Measurements from ENCODE around the gene RSRC1. TPM values are rescaled to one million over a fixed set of nuclear protein-coding genes. Genes with fewer than 3 reads are reported as not detected.

RSRC1 gene
- polyA plus RNA-seq, 1 donor (not counting 4 experiments of a cell fraction or from before 2014, with no cell fraction given) = 11.1 TPM

DNA sequence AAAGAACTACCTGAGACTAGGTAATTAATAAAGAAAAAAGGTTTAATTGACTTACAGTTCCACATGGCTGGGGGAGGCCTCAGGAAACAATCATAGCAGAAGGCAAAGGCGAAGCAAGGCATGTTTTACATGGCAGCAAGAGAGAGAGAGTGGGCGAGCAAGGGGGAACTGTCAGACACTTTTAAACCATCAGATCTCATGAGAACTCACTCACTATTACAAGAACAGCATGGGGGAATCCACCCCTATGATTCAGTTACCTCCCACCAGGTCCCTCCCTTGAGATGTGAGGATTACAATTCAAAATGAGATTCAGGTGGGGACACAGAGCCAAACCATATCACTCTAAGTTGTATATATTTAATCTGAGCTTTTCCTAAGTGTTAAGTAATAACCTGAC is 382.1 kb downstream of the RSRC1 start:
- H3K79me2 ChIP-seq (ENCODE audit: control insufficient read depth, insufficient read depth, low read length) = no peaks in the 10 kb centered on the region
- no peaks in the 10 kb centered on the region for H3K27me3 ChIP-seq (ENCODE audit: control insufficient read depth, extremely low read depth, insufficient read depth, low read length)
- dilution Hi-C loops (cut with MboI; ENCODE audit: extremely low pct_ligation_motif_present, low sequenced_read_pairs) = no loop called here
- no peak for TF ChIP-seq EZH2 (IDR thresholded peaks at IDR 0.05; ENCODE audit: low read length)
- TF ChIP-seq, protein P1, sequence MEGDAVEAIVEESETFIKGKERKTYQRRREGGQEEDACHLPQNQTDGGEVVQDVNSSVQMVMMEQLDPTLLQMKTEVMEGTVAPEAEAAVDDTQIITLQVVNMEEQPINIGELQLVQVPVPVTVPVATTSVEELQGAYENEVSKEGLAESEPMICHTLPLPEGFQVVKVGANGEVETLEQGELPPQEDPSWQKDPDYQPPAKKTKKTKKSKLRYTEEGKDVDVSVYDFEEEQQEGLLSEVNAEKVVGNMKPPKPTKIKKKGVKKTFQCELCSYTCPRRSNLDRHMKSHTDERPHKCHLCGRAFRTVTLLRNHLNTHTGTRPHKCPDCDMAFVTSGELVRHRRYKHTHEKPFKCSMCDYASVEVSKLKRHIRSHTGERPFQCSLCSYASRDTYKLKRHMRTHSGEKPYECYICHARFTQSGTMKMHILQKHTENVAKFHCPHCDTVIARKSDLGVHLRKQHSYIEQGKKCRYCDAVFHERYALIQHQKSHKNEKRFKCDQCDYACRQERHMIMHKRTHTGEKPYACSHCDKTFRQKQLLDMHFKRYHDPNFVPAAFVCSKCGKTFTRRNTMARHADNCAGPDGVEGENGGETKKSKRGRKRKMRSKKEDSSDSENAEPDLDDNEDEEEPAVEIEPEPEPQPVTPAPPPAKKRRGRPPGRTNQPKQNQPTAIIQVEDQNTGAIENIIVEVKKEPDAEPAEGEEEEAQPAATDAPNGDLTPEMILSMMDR (optimal IDR thresholded peaks at IDR 0.05 in 1 of 3, IDR thresholded peaks at IDR 0.05 in 1 of 3, conservative IDR thresholded peaks at IDR 0.05 in 1 of 3; ENCODE audit: extremely low read depth in 1 of 3, insufficient read depth in 2 of 3, low read length in 3 of 3) = no peak
- H3K4me2 ChIP-seq (ENCODE audit: control insufficient read depth, extremely low read depth, insufficient read depth, low read depth, low read length) = no peak overlapping the region
- H3K4me1 ChIP-seq (ENCODE audit: control insufficient read depth, extremely low read depth, insufficient read depth, low read length) = no peaks in the 10 kb centered on the region
- H3K9me3 ChIP-seq (ENCODE audit: control insufficient read depth, low read depth, low read length) = no peaks in the 10 kb centered on the region
- no peaks in the 10 kb centered on the region for H3K36me3 ChIP-seq (ENCODE audit: control insufficient read depth in 2 of 2, extremely low read depth in 1 of 2, insufficient read depth in 2 of 2, low read length in 2 of 2)
- no peak overlapping the region for H2AFZ ChIP-seq (ENCODE audit: control insufficient read depth, low read length)
- H3K4me3 ChIP-seq (ENCODE audit: control insufficient read depth in 2 of 3, extremely low read depth in 1 of 3, insufficient read depth in 2 of 3, low read depth in 1 of 3, low read length in 3 of 3) = no peak overlapping the region
- no peaks in the 10 kb centered on the region for H4K20me1 ChIP-seq (ENCODE audit: control insufficient read depth, extremely low read depth, insufficient read depth, low read length)
- no peaks in the 10 kb centered on the region for H3K9me1 ChIP-seq (ENCODE audit: control insufficient read depth, extremely low read depth, insufficient read depth, low read length)
- no peak for DNase-seq (ENCODE audit: low read depth, low spot score)
- no peak for FAIRE-seq
- no peak overlapping the region for H3K9ac ChIP-seq (ENCODE audit: control insufficient read depth, extremely low read depth, insufficient read depth, low read length)
- H3K27ac ChIP-seq (ENCODE audit: control insufficient read depth, insufficient read depth, low read length) = no peak overlapping the region

DNA sequence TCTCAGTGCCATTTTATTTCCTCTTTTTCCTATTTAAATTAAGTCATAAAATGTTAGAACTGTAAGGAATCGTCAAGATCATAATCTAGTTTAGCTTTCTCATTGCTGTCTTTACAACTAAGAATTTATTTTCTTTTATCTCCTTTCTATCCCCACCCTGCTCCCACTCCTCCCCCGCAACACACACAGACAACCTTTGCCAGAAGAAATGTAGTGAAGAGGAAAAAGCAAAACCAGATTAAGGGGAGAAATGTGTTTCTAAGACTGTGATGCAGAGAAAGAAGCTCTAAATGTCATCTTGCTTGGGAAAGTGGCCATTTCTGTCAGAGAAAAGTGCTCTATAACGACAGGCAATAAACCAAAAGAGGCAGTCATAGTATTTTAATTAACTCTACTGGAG is 382.8 kb downstream of the RSRC1 start:
- no peak overlapping the region for H2AFZ ChIP-seq (ENCODE audit: control insufficient read depth, low read length)
- no peak for DNase-seq (ENCODE audit: low read depth, low spot score)
- no peaks in the 10 kb centered on the region for H4K20me1 ChIP-seq (ENCODE audit: control insufficient read depth, extremely low read depth, insufficient read depth, low read length)
- H3K36me3 ChIP-seq (ENCODE audit: control insufficient read depth in 2 of 2, extremely low read depth in 1 of 2, insufficient read depth in 2 of 2, low read length in 2 of 2) = no peaks in the 10 kb centered on the region
- H3K9ac ChIP-seq (ENCODE audit: control insufficient read depth, extremely low read depth, insufficient read depth, low read length) = no peak overlapping the region
- no peaks in the 10 kb centered on the region for H3K79me2 ChIP-seq (ENCODE audit: control insufficient read depth, insufficient read depth, low read length)
- no peak for FAIRE-seq
- dilution Hi-C loops (cut with MboI; ENCODE audit: extremely low pct_ligation_motif_present, low sequenced_read_pairs) = no loop called here
- H3K9me1 ChIP-seq (ENCODE audit: control insufficient read depth, extremely low read depth, insufficient read depth, low read length) = no peaks in the 10 kb centered on the region
- no peaks in the 10 kb centered on the region for H3K27me3 ChIP-seq (ENCODE audit: control insufficient read depth, extremely low read depth, insufficient read depth, low read length)
- no peak overlapping the region for H3K27ac ChIP-seq (ENCODE audit: control insufficient read depth, insufficient read depth, low read length)
- no peak overlapping the region for H3K4me2 ChIP-seq (ENCODE audit: control insufficient read depth, extremely low read depth, insufficient read depth, low read depth, low read length)
- no peak for TF ChIP-seq EZH2 (IDR thresholded peaks at IDR 0.05; ENCODE audit: low read length)
- TF ChIP-seq, protein P1 (optimal IDR thresholded peaks at IDR 0.05 in 1 of 3, IDR thresholded peaks at IDR 0.05 in 1 of 3, conservative IDR thresholded peaks at IDR 0.05 in 1 of 3; ENCODE audit: extremely low read depth in 1 of 3, insufficient read depth in 2 of 3, low read length in 3 of 3) = no peak
- H3K4me3 ChIP-seq (ENCODE audit: control insufficient read depth in 2 of 3, extremely low read depth in 1 of 3, insufficient read depth in 2 of 3, low read depth in 1 of 3, low read length in 3 of 3) = no peak overlapping the region
- no peaks in the 10 kb centered on the region for H3K9me3 ChIP-seq (ENCODE audit: control insufficient read depth, low read depth, low read length)
- no peaks in the 10 kb centered on the region for H3K4me1 ChIP-seq (ENCODE audit: control insufficient read depth, extremely low read depth, insufficient read depth, low read length)

Measured in keratinocyte (primary cell).